ENCODE data around the gene ZNF605. TPM values are rescaled to one million over a fixed set of nuclear protein-coding genes. Genes with fewer than 3 reads are reported as not detected.
"Not testable (repeated sequence)": the region's sequence is repeated elsewhere in the genome, so short reads cannot be mapped to it uniquely, and the experiment has no call there.

ZNF605 gene
- total and polyA plus RNA-seq, 2 experiments from 2014 or later, result 8.2 to 13.3 TPM

GRCh38 chr12:132972374-132972773 is 16.3 kb upstream of the ZNF605 start:
- H3K4me3 ChIP-seq, result no peak overlapping the region
- no peaks in the 10 kb centered on the region for H3K9me3 ChIP-seq (ENCODE audit: low read depth)
- TF ChIP-seq, protein P1, sequence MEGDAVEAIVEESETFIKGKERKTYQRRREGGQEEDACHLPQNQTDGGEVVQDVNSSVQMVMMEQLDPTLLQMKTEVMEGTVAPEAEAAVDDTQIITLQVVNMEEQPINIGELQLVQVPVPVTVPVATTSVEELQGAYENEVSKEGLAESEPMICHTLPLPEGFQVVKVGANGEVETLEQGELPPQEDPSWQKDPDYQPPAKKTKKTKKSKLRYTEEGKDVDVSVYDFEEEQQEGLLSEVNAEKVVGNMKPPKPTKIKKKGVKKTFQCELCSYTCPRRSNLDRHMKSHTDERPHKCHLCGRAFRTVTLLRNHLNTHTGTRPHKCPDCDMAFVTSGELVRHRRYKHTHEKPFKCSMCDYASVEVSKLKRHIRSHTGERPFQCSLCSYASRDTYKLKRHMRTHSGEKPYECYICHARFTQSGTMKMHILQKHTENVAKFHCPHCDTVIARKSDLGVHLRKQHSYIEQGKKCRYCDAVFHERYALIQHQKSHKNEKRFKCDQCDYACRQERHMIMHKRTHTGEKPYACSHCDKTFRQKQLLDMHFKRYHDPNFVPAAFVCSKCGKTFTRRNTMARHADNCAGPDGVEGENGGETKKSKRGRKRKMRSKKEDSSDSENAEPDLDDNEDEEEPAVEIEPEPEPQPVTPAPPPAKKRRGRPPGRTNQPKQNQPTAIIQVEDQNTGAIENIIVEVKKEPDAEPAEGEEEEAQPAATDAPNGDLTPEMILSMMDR (IDR thresholded peaks at IDR 0.05; ENCODE audit: low read depth, low read length), result no peak
- DNase-seq (ENCODE audit: low read depth in 1 of 2, low spot score in 1 of 2), result no peak
- no peaks in the 10 kb centered on the region for H3K36me3 ChIP-seq
- no peak overlapping the region for H3K27ac ChIP-seq
- H3K27me3 ChIP-seq, result no peaks in the 10 kb centered on the region
- H3K4me1 ChIP-seq (ENCODE audit: low read depth), result no peaks in the 10 kb centered on the region

DNA sequence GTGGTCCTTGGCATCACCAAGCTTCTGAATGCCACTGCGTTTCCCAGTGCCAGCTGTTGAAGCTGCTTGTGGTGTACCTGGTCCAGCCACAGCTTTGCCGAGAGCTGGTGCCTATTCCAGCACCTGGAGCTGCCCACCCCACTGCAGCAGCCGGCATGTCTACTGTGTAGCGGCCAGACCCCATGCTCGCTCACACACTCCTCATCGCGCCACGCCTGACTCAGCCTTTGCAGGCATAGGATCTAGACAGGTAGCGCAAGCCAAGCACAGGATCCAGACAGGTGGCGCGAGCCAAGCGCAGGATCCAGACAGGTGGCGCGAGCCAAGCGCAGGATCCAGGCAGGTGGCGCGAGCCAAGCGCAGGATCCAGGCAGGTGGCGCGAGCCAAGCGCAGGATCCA is 11.6 kb upstream of the ZNF605 start:
- no peak overlapping the region for H3K4me3 ChIP-seq
- H3K36me3 ChIP-seq, result no peaks in the 10 kb centered on the region
- DNase-seq (ENCODE audit: low read depth in 1 of 2, low spot score in 1 of 2), result no peak
- no peaks in the 10 kb centered on the region for H3K27me3 ChIP-seq
- H3K4me1 ChIP-seq (ENCODE audit: low read depth), result no peaks in the 10 kb centered on the region
- no peak overlapping the region for H3K27ac ChIP-seq
- TF ChIP-seq, protein P1 (IDR thresholded peaks at IDR 0.05; ENCODE audit: low read depth, low read length), result no peak
- H3K9me3 ChIP-seq (ENCODE audit: low read depth), result no peaks in the 10 kb centered on the region

GRCh38 chr12:132966676-132967415 is 10.7 kb upstream of the ZNF605 start:
- H3K4me3 ChIP-seq, result no peak overlapping the region
- H3K27ac ChIP-seq, result no peak overlapping the region
- TF ChIP-seq, protein P1 (IDR thresholded peaks at IDR 0.05; ENCODE audit: low read depth, low read length), result no peak
- H3K4me1 ChIP-seq (ENCODE audit: low read depth), result no peaks in the 10 kb centered on the region
- H3K9me3 ChIP-seq (ENCODE audit: low read depth), result no peaks in the 10 kb centered on the region
- H3K27me3 ChIP-seq, result no peaks in the 10 kb centered on the region
- DNase-seq (ENCODE audit: low read depth in 1 of 2, low spot score in 1 of 2), result no peak
- H3K36me3 ChIP-seq, result no peaks in the 10 kb centered on the region

- H3K9me3 ChIP-seq (ENCODE audit: low read depth), result no peaks in the 10 kb centered on the region
- no peak overlapping the region for H3K27ac ChIP-seq
- H3K4me1 ChIP-seq (ENCODE audit: low read depth), result no peaks in the 10 kb centered on the region
- DNase-seq (ENCODE audit: low read depth in 1 of 2, low spot score in 1 of 2), result no peak
- no peaks in the 10 kb centered on the region for H3K36me3 ChIP-seq
- TF ChIP-seq, protein P1 (IDR thresholded peaks at IDR 0.05; ENCODE audit: low read depth, low read length), result no peak
- no peak overlapping the region for H3K4me3 ChIP-seq
- H3K27me3 ChIP-seq, result no peaks in the 10 kb centered on the region
These were observed 9.7 kb upstream of the ZNF605 start for GRCh38 chr12:132965796-132966195.

GRCh38 chr12:132963947-132964346 is 7.8 kb upstream of the ZNF605 start:
- H3K4me1 ChIP-seq (ENCODE audit: low read depth); H3K4me3 ChIP-seq; H3K36me3 ChIP-seq; H3K27me3 ChIP-seq; H3K27ac ChIP-seq; H3K9me3 ChIP-seq (ENCODE audit: low read depth): not testable (repeated sequence)
- peak in 1 of 2 donors; percentile 6 for DNase-seq (ENCODE audit: low read depth in 1 of 2, low spot score in 1 of 2)
- TF ChIP-seq, protein P1 (IDR thresholded peaks at IDR 0.05; ENCODE audit: low read depth, low read length), result peak; percentile 14

DNA sequence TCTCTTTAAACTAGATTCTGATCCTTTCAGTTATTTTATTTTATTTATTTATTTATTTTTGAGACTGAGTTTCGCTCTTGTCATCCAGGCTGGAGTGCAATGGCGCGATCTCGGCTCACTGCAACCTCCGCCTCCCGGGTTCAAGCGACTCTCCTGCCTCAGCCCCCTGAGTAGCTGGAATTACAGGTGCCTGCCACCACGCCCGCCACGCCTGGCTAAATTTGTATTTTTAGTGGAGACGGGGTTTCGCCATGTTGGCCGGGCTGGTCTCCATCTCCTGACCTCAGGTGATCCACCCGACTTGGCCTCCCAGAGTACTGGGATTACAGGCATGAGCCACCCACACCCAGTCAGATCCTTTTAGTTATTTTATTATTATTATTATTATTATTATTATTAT is 5.7 kb upstream of the ZNF605 start:
- not testable (repeated sequence) for H3K36me3 ChIP-seq; H3K9me3 ChIP-seq (ENCODE audit: low read depth); H3K4me1 ChIP-seq (ENCODE audit: low read depth); H3K27ac ChIP-seq; DNase-seq (ENCODE audit: low read depth in 1 of 2, low spot score in 1 of 2); H3K27me3 ChIP-seq; H3K4me3 ChIP-seq
